ENCODE data around the gene PRPF6.

The PRPF6 gene

GRCh38 chr20:63946986-63947637 is 33.8 kb upstream of the PRPF6 start:
- TF ChIP-seq CTCF (IDR thresholded peaks at IDR 0.05), result no peak
- no peak overlapping the region for H3K4me3 ChIP-seq
- no peak for DNase-seq (ENCODE audit: low spot score)
- no peak overlapping the region for H3K27ac ChIP-seq

DNA sequence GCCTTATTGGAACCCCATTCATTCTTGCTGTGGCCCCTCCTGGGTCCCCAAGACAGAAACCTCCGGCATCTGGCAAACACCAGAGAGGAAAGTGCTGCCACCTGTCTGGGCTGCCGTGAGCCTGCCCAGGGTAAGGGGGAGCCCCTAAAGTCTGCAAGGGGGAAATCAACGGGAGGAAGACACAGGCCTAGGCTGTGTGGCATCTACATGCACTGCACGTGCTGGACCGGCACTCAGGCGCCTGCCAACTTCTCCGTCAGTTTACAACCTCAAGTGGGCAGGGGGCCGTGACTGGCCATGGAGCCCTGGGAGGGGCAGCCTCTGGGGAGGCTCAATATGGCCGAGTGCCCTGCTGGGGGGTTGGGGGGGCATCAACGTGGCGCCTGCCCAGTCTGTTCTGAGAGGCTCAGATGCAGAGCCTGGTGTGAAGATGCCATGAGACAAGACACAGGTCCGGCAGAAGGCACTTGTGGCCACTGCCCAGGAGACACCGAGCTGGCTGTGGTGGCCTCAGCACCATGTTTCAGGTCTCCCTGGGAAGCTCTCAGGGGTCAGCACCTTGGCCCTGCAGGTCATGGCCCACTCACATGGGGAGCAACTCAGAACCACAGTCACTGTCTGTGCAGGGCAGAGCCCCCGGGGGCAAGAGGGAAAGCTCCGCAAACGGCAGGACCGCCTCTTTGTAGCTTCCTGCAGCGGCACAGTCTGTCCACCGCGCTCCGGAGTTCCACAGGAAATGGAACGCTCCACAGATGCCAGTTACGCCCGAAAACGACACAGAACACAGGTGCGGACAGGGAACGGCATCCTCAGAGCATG is 33.1 kb upstream of the PRPF6 start:
- peak overlapping the region; percentile 64 to 93 for H3K27ac ChIP-seq
- peak overlapping the region; percentile 72 for H3K4me3 ChIP-seq
- DNase-seq (ENCODE audit: low spot score), result no peak
- no peak for TF ChIP-seq CTCF (IDR thresholded peaks at IDR 0.05)

DNA sequence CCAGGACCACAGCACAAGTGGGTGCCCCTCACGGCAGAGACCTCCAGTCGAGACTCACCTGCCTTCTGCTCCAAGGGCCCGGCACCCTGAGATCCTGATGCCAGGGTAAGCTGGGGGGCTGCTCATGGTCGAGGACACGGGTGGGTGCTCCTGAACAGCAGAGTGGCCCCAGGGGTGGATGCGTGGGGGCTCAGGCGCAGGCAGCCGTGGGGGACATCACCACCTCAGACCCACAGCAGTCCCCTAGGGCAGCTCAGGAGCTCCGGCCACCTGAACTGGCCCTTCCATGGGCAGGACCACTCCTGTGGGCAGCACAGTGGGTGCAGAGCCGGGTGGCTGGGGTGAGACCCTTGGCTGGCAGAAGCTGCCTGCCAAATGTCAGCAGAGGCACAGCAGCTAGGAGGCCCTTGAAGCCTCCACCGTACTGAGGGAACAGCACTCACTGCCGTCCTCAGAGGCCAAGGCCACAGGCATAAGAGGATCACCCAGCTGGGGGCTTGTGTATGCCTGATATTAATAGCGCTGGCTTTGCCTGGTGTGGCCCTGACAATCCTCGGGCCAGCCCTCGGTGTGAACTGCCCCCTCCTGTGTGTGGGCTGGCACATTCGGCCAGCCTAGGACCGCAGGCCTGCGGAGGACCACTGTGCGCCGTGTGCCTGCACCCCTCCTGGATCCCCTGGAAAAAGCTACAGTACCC is 30.1 kb upstream of the PRPF6 start:
- Histone ChIP-seq H3K4me3 (peak overlapping the region; percentile 51), H3K27ac (peak overlapping the region; percentile 63 to 93)
- no peak for DNase-seq (ENCODE audit: low spot score)
- no peak for TF ChIP-seq CTCF (IDR thresholded peaks at IDR 0.05)

DNA sequence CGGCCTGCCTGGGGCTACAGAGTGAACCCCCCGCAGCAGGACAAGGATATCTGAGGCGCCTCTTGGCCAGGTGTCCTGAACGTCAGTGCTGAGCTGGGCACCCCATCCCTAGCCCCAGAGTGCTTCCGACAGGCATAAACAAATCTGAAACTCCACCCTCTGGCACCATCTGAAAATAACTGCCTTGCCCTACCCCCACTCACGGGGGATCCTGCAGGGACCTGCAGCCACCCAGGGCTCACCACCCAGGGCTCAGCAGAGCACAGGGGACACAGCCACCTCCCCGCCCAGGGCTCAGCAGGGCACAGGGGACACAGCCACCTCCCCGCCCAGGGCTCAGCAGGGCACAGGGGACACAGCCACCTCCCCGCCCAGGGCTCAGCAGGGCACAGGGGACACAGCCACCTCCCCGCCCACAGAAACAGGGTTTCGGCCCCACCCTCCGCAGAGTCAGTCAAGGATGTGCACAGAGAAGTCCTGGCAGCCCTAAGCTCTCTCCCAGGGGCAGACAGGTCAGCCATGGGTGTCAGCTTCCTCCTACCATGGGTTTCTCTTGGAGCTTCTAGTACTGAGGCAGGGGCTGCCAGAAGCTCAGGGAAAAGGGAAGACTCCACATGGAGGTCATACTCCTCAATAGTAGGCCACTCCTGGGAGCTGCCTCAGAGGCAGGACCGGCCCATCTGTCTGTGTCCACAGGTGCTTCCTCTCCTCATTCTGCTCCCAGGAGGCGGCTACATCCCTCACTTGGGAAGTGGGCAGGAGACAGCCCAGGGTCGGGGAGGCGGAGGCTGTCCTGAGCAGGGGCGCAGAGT is 29.3 kb upstream of the PRPF6 start:
- TF ChIP-seq CTCF (IDR thresholded peaks at IDR 0.05), result no peak
- no peak for DNase-seq (ENCODE audit: low spot score)
- Histone ChIP-seq H3K27ac (peak overlapping the region; percentile 63 to 93), H3K4me3 (peak overlapping the region; percentile 51)

DNA sequence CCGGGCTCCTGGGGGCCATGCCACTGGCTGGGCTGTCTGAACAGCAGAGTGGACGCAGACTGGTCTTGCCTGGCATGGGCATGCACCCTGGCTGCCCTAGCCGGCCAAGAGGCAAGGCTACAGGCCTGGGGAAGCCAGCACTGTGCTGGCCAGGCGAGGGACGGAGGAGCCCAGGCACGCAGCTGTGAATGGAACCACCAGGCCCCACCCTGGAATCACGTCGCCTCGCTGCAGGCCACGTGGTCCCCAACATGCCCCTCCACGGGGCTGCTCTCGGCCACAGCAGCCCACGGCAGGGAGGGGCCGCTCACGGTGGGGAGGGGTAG is 28.8 kb upstream of the PRPF6 start:
- no peak for TF ChIP-seq CTCF (IDR thresholded peaks at IDR 0.05)
- no peak for DNase-seq (ENCODE audit: low spot score)
- H3K4me3 ChIP-seq, result no peak overlapping the region
- H3K27ac ChIP-seq, result peak overlapping the region; percentile 3 to 93

DNA sequence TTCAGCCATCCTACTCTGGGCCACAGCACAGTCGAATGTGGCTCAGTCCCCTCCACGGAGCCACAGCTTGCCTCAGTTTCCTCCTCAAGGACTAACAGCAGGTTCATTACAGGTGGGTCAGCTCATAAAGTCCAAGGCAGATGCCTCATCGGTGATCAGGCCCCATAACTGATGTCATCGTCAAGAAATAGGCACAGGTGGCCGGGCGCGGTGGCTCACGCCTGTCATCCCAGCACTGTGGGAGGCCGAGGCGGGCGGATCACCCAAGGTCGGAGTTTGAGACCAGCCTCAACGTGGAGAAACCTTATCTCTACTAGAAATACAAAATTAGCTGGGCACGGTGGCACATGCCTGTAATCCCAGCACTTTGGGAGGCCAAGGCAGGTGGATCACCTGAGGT is 28.2 kb upstream of the PRPF6 start:
- peak overlapping the region in 1 of 2 donors; percentile 93 for H3K27ac ChIP-seq
- DNase-seq (ENCODE audit: low spot score), result no peak
- no peak overlapping the region for H3K4me3 ChIP-seq
- no peak for TF ChIP-seq CTCF (IDR thresholded peaks at IDR 0.05)
